Measurements from ENCODE around the gene FAM149A. TPM values are rescaled to one million over a fixed set of nuclear protein-coding genes. Genes with fewer than 3 reads are reported as not detected.

FAM149A gene
- total RNA-seq, 5 donors from 2014 or later (not counting 1 experiment from before 2014, with no cell fraction given), result 0.57 to 3.2 (median 1.1) TPM

GRCh38 chr4:186190581-186191199 is 86.2 kb downstream of the FAM149A start:
- Mint-ChIP-seq H3K27ac (peak overlapping the region; percentile 94 to 95), H3K9me3 (no peaks in the 10 kb centered on the region), H3K4me3 (peak overlapping the region; percentile 86 to 89 (median 87)), H3K27me3 (peaks cover 0 to 3% of the 10 kb centered on the region in 2 donors), H3K36me3 (peaks cover 9% of the 10 kb centered on the region), H3K4me1 (peaks cover 43 to 50% (median 44%) of the 10 kb centered on the region in 3 donors)
- ChIA-PET CTCF (interaction anchor here in 1 of 2 donors (1.4 to 3.0 kb wide), 2 partner anchors 11 to 13 kb away, joined by 4 to 19 read pairs (median 17); no protein-coding TSS in a partner anchor), POLR2A (interaction anchor here (1.0 to 3.3 kb wide), 4 partner anchors 11 to 1384 kb away, joined by 3 to 15 read pairs (median 4); no protein-coding TSS in a partner anchor)
- Histone ChIP-seq H3K4me3 (ENCODE audit: control insufficient read depth in 1 of 2, extremely low read depth in 1 of 2, low read length in 1 of 2) (peak overlapping the region; percentile 86 to 90), H3K4me1 (ENCODE audit: control insufficient read depth in 1 of 2, extremely low read depth in 1 of 2, insufficient read depth in 2 of 2, low read length in 2 of 2) (peaks cover 9 to 19% of the 10 kb centered on the region in 2 experiments), H3K36me3 (ENCODE audit: control insufficient read depth in 2 of 2, extremely low read depth in 1 of 2, insufficient read depth in 1 of 2, low read length in 1 of 2) (no peaks in the 10 kb centered on the region), H3K27me3 (replicated peaks in 1 of 2; ENCODE audit: control insufficient read depth in 2 of 2, extremely low read depth in 1 of 2, insufficient read depth in 2 of 2, low read length in 1 of 2) (no peaks in the 10 kb centered on the region), H3K9me3 (no peaks in the 10 kb centered on the region), H3K27ac (ENCODE audit: low read length) (peak overlapping the region; percentile 94)
- DNase-seq, result peak in 33 of 35 experiments; percentile 15 to 69 (median 40)
- peak; percentile 39 to 53 (median 50) for ATAC-seq (replicated peaks in 1 of 4)
- WGBS (ENCODE audit: insufficient coverage), result under 1% methylated on average over 34 of the region's 34 CpGs

DNA sequence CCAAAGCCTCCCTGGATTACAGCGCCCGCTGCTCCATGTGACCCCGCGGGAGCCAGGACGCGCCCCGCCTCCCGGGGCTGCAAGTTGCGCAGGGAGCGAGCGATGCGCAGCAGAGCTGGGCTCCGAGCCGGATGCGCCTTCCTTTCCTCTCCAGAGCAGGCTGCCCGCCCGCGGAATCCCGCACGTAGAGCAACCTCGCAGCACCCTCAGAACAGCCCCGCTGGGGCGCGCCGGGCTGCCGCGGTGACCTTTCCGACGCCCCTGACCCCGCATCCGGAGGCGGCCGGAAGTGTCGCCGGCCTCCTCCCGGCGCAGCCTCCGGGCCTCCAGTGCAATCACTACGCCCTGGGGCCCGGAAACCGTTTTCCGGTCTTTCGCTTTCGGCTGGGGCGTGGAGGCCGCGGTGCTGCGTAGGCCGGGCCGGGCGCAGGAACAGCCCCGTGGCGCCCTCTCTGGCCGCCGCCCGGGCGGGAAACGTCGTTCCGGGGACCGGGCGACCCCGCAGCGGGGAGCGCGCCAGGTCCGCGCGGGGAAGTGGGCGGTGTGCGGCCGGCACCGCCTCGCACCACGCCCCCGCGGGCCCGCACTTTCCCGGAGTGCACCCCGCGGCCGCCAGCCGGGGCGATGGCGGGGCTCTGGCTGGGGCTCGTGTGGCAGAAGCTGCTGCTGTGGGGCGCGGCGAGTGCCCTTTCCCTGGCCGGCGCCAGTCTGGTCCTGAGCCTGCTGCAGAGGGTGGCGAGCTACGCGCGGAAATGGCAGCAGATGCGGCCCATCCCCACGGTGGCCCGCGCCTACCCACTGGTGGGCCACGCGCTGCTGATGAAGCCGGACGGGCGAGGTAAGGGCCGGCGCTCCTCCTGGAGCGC is 86.9 kb downstream of the FAM149A start, which contains the start of gene CYP4V2:
Gene CYP4V2 (plus strand): TSS at position 368 of the 866 bp plus-strand sequence. CDS start 257 bp downstream, at position 625.
- peak within 1 kb of the TSS; percentile 94 for H3K27ac ChIP-seq (ENCODE audit: low read length)
- peaks cover 9 to 19% of the 10 kb centered on the region in 2 experiments for H3K4me1 ChIP-seq (ENCODE audit: control insufficient read depth in 1 of 2, extremely low read depth in 1 of 2, insufficient read depth in 2 of 2, low read length in 2 of 2)
- WGBS (ENCODE audit: insufficient coverage), result under 1% methylated on average over 107 of the region's 107 CpGs
- ChIA-PET POLR2A (interaction anchor here (1.0 to 3.3 kb wide), 5 partner anchors 10 to 1385 kb away, joined by 3 to 15 read pairs (median 4); no protein-coding TSS in a partner anchor), CTCF (interaction anchor here (2.3 to 3.0 kb wide), 3 partner anchors 10 to 13 kb away, joined by 7 to 19 read pairs (median 17); no protein-coding TSS in a partner anchor)
- Mint-ChIP-seq H3K36me3 (peaks cover 16% of the 10 kb centered on the region), H3K9me3 (no peaks in the 10 kb centered on the region), H3K27me3 (no peaks in the 10 kb centered on the region), H3K27ac (peak within 1 kb of the TSS; percentile 95 to 96), H3K4me1 (peaks cover 46 to 57% (median 48%) of the 10 kb centered on the region in 3 donors), H3K4me3 (peak within 1 kb of the TSS; percentile 87 to 92 (median 89))
- H3K36me3 ChIP-seq (ENCODE audit: control insufficient read depth in 2 of 2, extremely low read depth in 1 of 2, insufficient read depth in 1 of 2, low read length in 1 of 2), result peaks cover 0 to 2% of the 10 kb centered on the region in 2 donors
- DNase-seq (peak; percentile 64 to 88 (median 79)), ATAC-seq (replicated peaks in 1 of 4) (peak; percentile 85 to 89 (median 86))
- H3K4me3 ChIP-seq (ENCODE audit: control insufficient read depth in 1 of 2, extremely low read depth in 1 of 2, low read length in 1 of 2), result peak within 1 kb of the TSS; percentile 86 to 90
- H3K27me3 ChIP-seq (replicated peaks in 1 of 2; ENCODE audit: control insufficient read depth in 2 of 2, extremely low read depth in 1 of 2, insufficient read depth in 2 of 2, low read length in 1 of 2), result no peaks in the 10 kb centered on the region
- H3K9me3 ChIP-seq, result no peaks in the 10 kb centered on the region

- peak; percentile 13 to 22 (median 17) for ATAC-seq (replicated peaks in 1 of 4)
- Histone ChIP-seq H3K27ac (ENCODE audit: low read length) (peak overlapping the region; percentile 86), H3K4me1 (ENCODE audit: control insufficient read depth in 1 of 2, extremely low read depth in 1 of 2, insufficient read depth in 2 of 2, low read length in 2 of 2) (peaks cover 9 to 19% of the 10 kb centered on the region in 2 experiments), H3K9me3 (no peaks in the 10 kb centered on the region), H3K4me3 (ENCODE audit: control insufficient read depth in 1 of 2, extremely low read depth in 1 of 2, low read length in 1 of 2) (peak overlapping the region; percentile 83 to 90), H3K36me3 (ENCODE audit: control insufficient read depth in 2 of 2, extremely low read depth in 1 of 2, insufficient read depth in 1 of 2, low read length in 1 of 2) (peaks cover 0 to 5% of the 10 kb centered on the region in 2 donors), H3K27me3 (replicated peaks in 1 of 2; ENCODE audit: control insufficient read depth in 2 of 2, extremely low read depth in 1 of 2, insufficient read depth in 2 of 2, low read length in 1 of 2) (no peaks in the 10 kb centered on the region)
- POLR2A ChIA-PET, result interaction anchor here in 1 of 2 donors (1.0 to 3.3 kb wide), 3 partner anchors 10 to 24 kb away, joined by 3 to 15 read pairs (median 11); no protein-coding TSS in a partner anchor
- Mint-ChIP-seq H3K27me3 (no peaks in the 10 kb centered on the region), H3K36me3 (peaks cover 20% of the 10 kb centered on the region), H3K4me3 (peak overlapping the region; percentile 87 to 92 (median 89)), H3K27ac (peak overlapping the region; percentile 94 to 96), H3K9me3 (no peaks in the 10 kb centered on the region), H3K4me1 (peaks cover 48 to 62% (median 49%) of the 10 kb centered on the region in 3 donors)
- CTCF ChIA-PET, result interaction anchor here (2.3 to 3.0 kb wide), 3 partner anchors 10 to 12 kb away, joined by 7 to 19 read pairs (median 17); no protein-coding TSS in a partner anchor
- WGBS (ENCODE audit: insufficient coverage), result under 1% methylated on average over 15 of the region's 22 CpGs
- peak in 21 of 35 experiments; percentile 3 to 47 (median 22) for DNase-seq
Observed at GRCh38 chr4:186192066-186192612, 87.6 kb downstream of the FAM149A start.

- peaks cover 46 to 58% (median 50%) of the 10 kb centered on the region in 3 donors for H3K4me1 Mint-ChIP-seq
- POLR2A ChIA-PET, result interaction anchor here in 1 of 2 donors (0.6 kb wide), 1 partner anchor 110 kb away, joined by 4 read pairs; no protein-coding TSS in a partner anchor
Observed at GRCh38 chr4:186193851-186194250, 89.3 kb downstream of the FAM149A start.

GRCh38 chr4:186196063-186196462 is 91.6 kb downstream of the FAM149A start:
- H3K4me1 ChIP-seq (ENCODE audit: control insufficient read depth in 1 of 2, extremely low read depth in 1 of 2, insufficient read depth in 2 of 2, low read length in 2 of 2), result peaks cover 0 to 6% of the 10 kb centered on the region in 2 experiments
- Mint-ChIP-seq H3K36me3 (peaks cover 21% of the 10 kb centered on the region), H3K27ac (peak overlapping the region in 1 of 2 donors; percentile 45), H3K4me3 (no peak overlapping the region), H3K27me3 (no peaks in the 10 kb centered on the region), H3K9me3 (no peaks in the 10 kb centered on the region), H3K4me1 (peaks cover 29 to 41% (median 39%) of the 10 kb centered on the region in 3 donors)
- DNase-seq (no peak), ATAC-seq (replicated peaks in 1 of 4) (no peak)
- H3K27ac ChIP-seq (ENCODE audit: low read length), result no peak overlapping the region
- H3K9me3 ChIP-seq, result no peaks in the 10 kb centered on the region
- no peaks in the 10 kb centered on the region for H3K27me3 ChIP-seq (replicated peaks in 1 of 2; ENCODE audit: control insufficient read depth in 2 of 2, extremely low read depth in 1 of 2, insufficient read depth in 2 of 2, low read length in 1 of 2)
- peaks cover 0 to 7% of the 10 kb centered on the region in 2 donors for H3K36me3 ChIP-seq (ENCODE audit: control insufficient read depth in 2 of 2, extremely low read depth in 1 of 2, insufficient read depth in 1 of 2, low read length in 1 of 2)
- WGBS (ENCODE audit: insufficient coverage), result 96% methylated on average over 6 of the region's 6 CpGs
- no peak overlapping the region for H3K4me3 ChIP-seq (ENCODE audit: control insufficient read depth in 1 of 2, extremely low read depth in 1 of 2, low read length in 1 of 2)
- POLR2A ChIA-PET, result no interaction called here
- CTCF ChIA-PET, result interaction anchor here in 1 of 2 donors (0.6 kb wide), 1 partner anchor 8 kb away, joined by 6 read pairs; no protein-coding TSS in a partner anchor

More at GRCh38 chr4:186193851-186194250, 89.3 kb downstream of the FAM149A start:
- peaks cover 0 to 7% of the 10 kb centered on the region in 2 donors for H3K36me3 ChIP-seq (ENCODE audit: control insufficient read depth in 2 of 2, extremely low read depth in 1 of 2, insufficient read depth in 1 of 2, low read length in 1 of 2)
- no peaks in the 10 kb centered on the region for H3K27me3 ChIP-seq (replicated peaks in 1 of 2; ENCODE audit: control insufficient read depth in 2 of 2, extremely low read depth in 1 of 2, insufficient read depth in 2 of 2, low read length in 1 of 2)
- Mint-ChIP-seq H3K36me3 (peaks cover 21% of the 10 kb centered on the region), H3K4me3 (peak overlapping the region in 1 of 3 donors; percentile 53), H3K27ac (peak overlapping the region; percentile 94 to 96), H3K9me3 (no peaks in the 10 kb centered on the region), H3K27me3 (no peaks in the 10 kb centered on the region)
- no peaks in the 10 kb centered on the region for H3K9me3 ChIP-seq
- ATAC-seq (replicated peaks in 1 of 4), result no peak
- H3K27ac ChIP-seq (ENCODE audit: low read length), result no peak overlapping the region
- H3K4me1 ChIP-seq (ENCODE audit: control insufficient read depth in 1 of 2, extremely low read depth in 1 of 2, insufficient read depth in 2 of 2, low read length in 2 of 2), result peaks cover 6 to 19% of the 10 kb centered on the region in 2 experiments
- CTCF ChIA-PET, result interaction anchor here (2.3 to 2.8 kb wide), 2 partner anchors 8 kb away, joined by 7 to 19 read pairs; no protein-coding TSS in a partner anchor
- WGBS (ENCODE audit: insufficient coverage), result no CpG with 5 or more reads among the region's 5 CpGs
- DNase-seq, result no peak
- no peak overlapping the region for H3K4me3 ChIP-seq (ENCODE audit: control insufficient read depth in 1 of 2, extremely low read depth in 1 of 2, low read length in 1 of 2)

Data from T-cell (primary cell).